GM21515 (cell line): ENCODE measurements around the gene SGF29.
"Not testable (repeated sequence)": the region's sequence is repeated elsewhere in the genome, so short reads cannot be mapped to it uniquely, and the experiment has no call there.

Experiments used
- ATAC-seq: cut with Tn5 transposase; IDR thresholded peaks from one replicate; pipeline ENCODE4 v1.9.1; 2021; ENCODE audit not compliant: unreplicated experiment

SGF29 gene

GRCh38 chr16:28563218-28563617 lies 9.5 kb downstream of the SGF29 start:
- ATAC-seq, result no peak

- not testable (repeated sequence) for ATAC-seq
Observed at GRCh38 chr16:28566233-28566925, 12.7 kb downstream of the SGF29 start.

GRCh38 chr16:28567292-28567691 lies 13.6 kb downstream of the SGF29 start:
- no peak for ATAC-seq

- ATAC-seq, result no peak
Observed at GRCh38 chr16:28569021-28569420, 15.3 kb downstream of the SGF29 start.

- ATAC-seq, result no peak
Observed at GRCh38 chr16:28569968-28570752, 16.4 kb downstream of the SGF29 start.

GRCh38 chr16:28572696-28573510 lies 19.2 kb downstream of the SGF29 start:
- no peak for ATAC-seq

GRCh38 chr16:28573738-28574718 lies 20.3 kb downstream of the SGF29 start:
- no peak for ATAC-seq

- no peak for ATAC-seq
Observed at GRCh38 chr16:28574925-28575324, 21.2 kb downstream of the SGF29 start.

- no peak for ATAC-seq
Observed at GRCh38 chr16:28575446-28576109, 21.9 kb downstream of the SGF29 start.

GRCh38 chr16:28580726-28581315 lies 27.1 kb downstream of the SGF29 start:
- ATAC-seq, result no peak

GRCh38 chr16:28585674-28586073 lies 32.0 kb downstream of the SGF29 start:
- ATAC-seq, result no peak

- ATAC-seq, result no peak
Observed at GRCh38 chr16:28586466-28586865, 32.7 kb downstream of the SGF29 start.

- ATAC-seq, result no peak
Observed at GRCh38 chr16:28587386-28587785, 33.7 kb downstream of the SGF29 start.

- ATAC-seq, result no peak
Observed at GRCh38 chr16:28589069-28589468, 35.3 kb downstream of the SGF29 start.

GRCh38 chr16:28589930-28590329 lies 36.2 kb downstream of the SGF29 start:
- no peak for ATAC-seq

GRCh38 chr16:28590384-28591340 lies 36.9 kb downstream of the SGF29 start:
- no peak for ATAC-seq

- no peak for ATAC-seq
Observed at GRCh38 chr16:28591355-28591754, 37.6 kb downstream of the SGF29 start.

- no peak for ATAC-seq
Observed at GRCh38 chr16:28592511-28592910, 38.8 kb downstream of the SGF29 start.
